KMS-11 (cell line): ENCODE results near the gene CCDC38.

Source experiments
- H2AFZ ChIP-seq: fragments of 200-600 bp; sonication (generic); 2 replicates; pipeline ENCODE4 v1.6.1; 2016; ENCODE audit warnings: antibody characterized with exemption, mixed run types, low read depth
- H3K27ac ChIP-seq: fragments of 200-600 bp; sonication (generic); 2 replicates; pipeline ENCODE4 v1.6.1; 2016; ENCODE audit warnings: mild to moderate bottlenecking, mixed run types
- H3K27me3 ChIP-seq: fragments of 200-600 bp; sonication (generic); 2 replicates; pipeline ENCODE4 v1.6.1; 2017; ENCODE audit warnings: mild to moderate bottlenecking, low read depth, mixed run types, moderate library complexity; ENCODE audit not compliant: insufficient read depth
- H3K36me3 ChIP-seq: fragments of 200-600 bp; sonication (generic); 2 replicates; pipeline ENCODE4 v1.6.1; 2017; ENCODE audit warnings: mild to moderate bottlenecking, mixed run types; ENCODE audit not compliant: insufficient read depth
- H3K4me1 ChIP-seq: fragments of 200-600 bp; sonication (generic); 2 replicates; pipeline ENCODE4 v1.6.1; 2016; ENCODE audit warnings: mild to moderate bottlenecking, low read depth, mixed run types; ENCODE audit not compliant: poor library complexity, severe bottlenecking
- H3K4me2 ChIP-seq: fragments of 200-600 bp; sonication (generic); 2 replicates; pipeline ENCODE4 v1.7.0; 2016; ENCODE audit warnings: mild to moderate bottlenecking, mixed run types
- H3K4me3 ChIP-seq: fragments of 200-600 bp; sonication (generic); IDR thresholded peaks from 2 replicates; pipeline ENCODE4 v1.6.1; 2017; ENCODE audit warnings: low read depth, low read length, mixed read lengths; ENCODE audit not compliant: insufficient read depth
- H3K79me2 ChIP-seq: fragments of 200-600 bp; sonication (generic); 2 replicates; pipeline ENCODE4 v1.6.1; 2016; ENCODE audit warnings: low read depth, mixed run types; ENCODE audit not compliant: insufficient read depth
- H3K9ac ChIP-seq: fragments of 200-600 bp; sonication (generic); 2 replicates; pipeline ENCODE4 v1.6.1; 2016; ENCODE audit warnings: mild to moderate bottlenecking, mixed run types
- H4K20me1 ChIP-seq: fragments of 200-600 bp; sonication (generic); 2 replicates; pipeline ENCODE4 v1.6.1; 2016; ENCODE audit warnings: mild to moderate bottlenecking, mixed run types; ENCODE audit not compliant: insufficient read depth
- CTCF ChIP-seq: fragments of 200-600 bp; sonication (generic); conservative IDR thresholded peaks from 2 replicates; pipeline ENCODE4 v1.6.1; 2017; ENCODE audit warnings: low read depth, mild to moderate bottlenecking, antibody characterized with exemption, low read length, moderate library complexity, mixed read lengths

Gene CCDC38

GRCh38 chr12:95951515-95951914, 9.1 kb upstream of the CCDC38 start:
- Histone ChIP-seq H2AFZ (no peak overlapping the region), H3K27me3 (no peaks in the 10 kb centered on the region), H3K4me3 (no peak overlapping the region), H3K36me3 (no peaks in the 10 kb centered on the region), H4K20me1 (no peaks in the 10 kb centered on the region), H3K9ac (no peak overlapping the region), H3K4me1 (peaks cover 8% of the 10 kb centered on the region), H3K79me2 (no peaks in the 10 kb centered on the region), H3K4me2 (no peak overlapping the region), H3K27ac (no peak overlapping the region)
- TF ChIP-seq CTCF: no peak

GRCh38 chr12:95949477-95950206, 7.2 kb upstream of the CCDC38 start:
- Histone ChIP-seq H4K20me1 (no peaks in the 10 kb centered on the region), H3K27me3 (no peaks in the 10 kb centered on the region), H3K9ac (no peak overlapping the region), H2AFZ (no peak overlapping the region), H3K4me2 (no peak overlapping the region), H3K4me3 (no peak overlapping the region), H3K36me3 (no peaks in the 10 kb centered on the region), H3K79me2 (no peaks in the 10 kb centered on the region), H3K27ac (no peak overlapping the region), H3K4me1 (peaks cover 3% of the 10 kb centered on the region)
- TF ChIP-seq CTCF: no peak

GRCh38 chr12:95944108-95944704, 1.8 kb upstream of the CCDC38 start:
- Histone ChIP-seq H3K36me3 (no peaks in the 10 kb centered on the region), H3K9ac (no peak overlapping the region), H3K79me2 (no peaks in the 10 kb centered on the region), H3K4me2 (peak overlapping the region; percentile 69), H3K4me1 (peaks cover 3% of the 10 kb centered on the region), H3K27me3 (no peaks in the 10 kb centered on the region), H3K27ac (no peak overlapping the region), H3K4me3 (no peak overlapping the region), H2AFZ (peak overlapping the region; percentile 89), H4K20me1 (no peaks in the 10 kb centered on the region)
- TF ChIP-seq CTCF: no peak

GRCh38 chr12:95943330-95943842, 972 bp upstream of the CCDC38 start, which contains the start of gene AMDHD1:
AMDHD1 (plus strand) TSS chr12:95943331; CDS start chr12:95943399, 68 bp downstream.
- peaks cover 3% of the 10 kb centered on the region for H3K4me1 ChIP-seq
- H3K9ac ChIP-seq: peak within 1 kb of the TSS; percentile 57; the same call in 1 of the 2 replicates

More at GRCh38 chr12:95943330-95943842, 972 bp upstream of the CCDC38 start, which contains the start of gene AMDHD1:
- peak within 1 kb of the TSS; percentile 40; the same call in 1 of the 2 replicates for H3K27ac ChIP-seq
- H3K27me3 ChIP-seq: no peaks in the 10 kb centered on the region
- peak within 1 kb of the TSS; percentile 69 for H3K4me2 ChIP-seq
- H3K79me2 ChIP-seq: no peaks in the 10 kb centered on the region
- peak within 1 kb of the TSS; percentile 24 for H3K4me3 ChIP-seq
- H4K20me1 ChIP-seq: no peaks in the 10 kb centered on the region
- no peaks in the 10 kb centered on the region for H3K36me3 ChIP-seq
- no peak for TF ChIP-seq CTCF
- peak within 1 kb of the TSS; percentile 89 for H2AFZ ChIP-seq
